ENCODE results near the gene RMND5B. TPM values are rescaled to one million over a fixed set of nuclear protein-coding genes. Genes with fewer than 3 reads are reported as not detected.

RMND5B gene
- total and polyA plus RNA-seq, 7 donors = 25.2 to 44.8 (median 37.5) TPM

DNA sequence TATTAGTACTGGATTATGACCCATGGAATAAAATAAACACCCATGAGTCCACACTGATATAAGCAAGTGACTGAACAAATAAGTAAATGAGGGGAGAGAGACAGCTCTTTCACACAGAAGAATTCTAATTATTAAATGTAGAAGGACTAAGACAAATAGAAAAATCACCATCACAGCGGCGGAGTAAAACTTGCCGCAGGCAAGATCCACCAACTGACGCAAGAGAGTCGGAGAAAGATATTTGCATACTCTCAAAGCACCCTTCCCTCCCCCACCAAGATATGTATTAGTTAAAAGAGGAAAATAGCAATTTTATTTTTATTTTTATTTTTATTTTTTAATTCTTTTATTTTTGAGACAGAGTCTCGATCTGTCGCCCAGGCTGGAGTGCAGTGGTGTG is 32.1 kb upstream of the RMND5B start:
- no peak overlapping the region for H3K27ac ChIP-seq
- no peaks in the 10 kb centered on the region for H3K9me3 ChIP-seq
- H3K27me3 ChIP-seq = no peaks in the 10 kb centered on the region
- no peak overlapping the region for H3K4me3 ChIP-seq
- H3K36me3 ChIP-seq = no peaks in the 10 kb centered on the region
- TF ChIP-seq POLR2A (IDR thresholded peaks at IDR 0.05) = no peak
- H3K4me1 ChIP-seq = no peaks in the 10 kb centered on the region
- 93 to 96% methylated on average over 7 of the region's 7 CpGs for WGBS, 2 donors
- no peak for DNase-seq
- intact Hi-C loops (cut with DNase I) = no loop called here

DNA sequence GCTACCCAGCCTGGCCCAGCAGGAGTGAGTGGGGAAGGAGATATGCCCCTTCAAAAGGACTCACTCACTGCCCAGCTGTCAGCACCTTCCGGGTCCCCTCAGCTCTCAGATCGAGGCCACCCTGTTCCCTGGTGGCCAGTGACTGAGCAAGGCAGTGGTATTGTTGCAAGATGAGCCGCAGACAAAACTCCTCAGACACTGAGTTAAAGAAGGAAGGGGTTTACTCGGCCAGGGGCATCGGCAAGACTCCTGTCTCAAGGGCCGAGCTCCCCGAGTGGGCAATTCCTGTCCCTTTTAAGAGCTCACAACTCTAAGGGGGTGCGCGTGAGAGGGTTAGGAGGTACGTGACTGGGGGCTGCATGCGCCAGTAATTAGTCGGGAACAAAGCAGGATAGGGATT is 27.2 kb upstream of the RMND5B start:
- WGBS, 2 donors = 81 to 90% methylated on average over 12 of the region's 12 CpGs
- Histone ChIP-seq H3K27me3 (peaks cover 0 to 7% (median 0%) of the 10 kb centered on the region in 3 donors), H3K4me1 (no peaks in the 10 kb centered on the region), H3K4me3 (no peak overlapping the region), H3K36me3 (no peaks in the 10 kb centered on the region), H3K9me3 (no peaks in the 10 kb centered on the region), H3K27ac (no peak overlapping the region)
- no peak for DNase-seq
- intact Hi-C loops (cut with DNase I) = no loop called here
- TF ChIP-seq POLR2AphosphoS5 (IDR thresholded peaks at IDR 0.05) (no peak), EP300 (IDR thresholded peaks at IDR 0.05) (no peak), POLR2A (IDR thresholded peaks at IDR 0.05) (no peak)
- TF ChIP-seq, protein P1, sequence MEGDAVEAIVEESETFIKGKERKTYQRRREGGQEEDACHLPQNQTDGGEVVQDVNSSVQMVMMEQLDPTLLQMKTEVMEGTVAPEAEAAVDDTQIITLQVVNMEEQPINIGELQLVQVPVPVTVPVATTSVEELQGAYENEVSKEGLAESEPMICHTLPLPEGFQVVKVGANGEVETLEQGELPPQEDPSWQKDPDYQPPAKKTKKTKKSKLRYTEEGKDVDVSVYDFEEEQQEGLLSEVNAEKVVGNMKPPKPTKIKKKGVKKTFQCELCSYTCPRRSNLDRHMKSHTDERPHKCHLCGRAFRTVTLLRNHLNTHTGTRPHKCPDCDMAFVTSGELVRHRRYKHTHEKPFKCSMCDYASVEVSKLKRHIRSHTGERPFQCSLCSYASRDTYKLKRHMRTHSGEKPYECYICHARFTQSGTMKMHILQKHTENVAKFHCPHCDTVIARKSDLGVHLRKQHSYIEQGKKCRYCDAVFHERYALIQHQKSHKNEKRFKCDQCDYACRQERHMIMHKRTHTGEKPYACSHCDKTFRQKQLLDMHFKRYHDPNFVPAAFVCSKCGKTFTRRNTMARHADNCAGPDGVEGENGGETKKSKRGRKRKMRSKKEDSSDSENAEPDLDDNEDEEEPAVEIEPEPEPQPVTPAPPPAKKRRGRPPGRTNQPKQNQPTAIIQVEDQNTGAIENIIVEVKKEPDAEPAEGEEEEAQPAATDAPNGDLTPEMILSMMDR (IDR thresholded peaks at IDR 0.05) = no peak

DNA sequence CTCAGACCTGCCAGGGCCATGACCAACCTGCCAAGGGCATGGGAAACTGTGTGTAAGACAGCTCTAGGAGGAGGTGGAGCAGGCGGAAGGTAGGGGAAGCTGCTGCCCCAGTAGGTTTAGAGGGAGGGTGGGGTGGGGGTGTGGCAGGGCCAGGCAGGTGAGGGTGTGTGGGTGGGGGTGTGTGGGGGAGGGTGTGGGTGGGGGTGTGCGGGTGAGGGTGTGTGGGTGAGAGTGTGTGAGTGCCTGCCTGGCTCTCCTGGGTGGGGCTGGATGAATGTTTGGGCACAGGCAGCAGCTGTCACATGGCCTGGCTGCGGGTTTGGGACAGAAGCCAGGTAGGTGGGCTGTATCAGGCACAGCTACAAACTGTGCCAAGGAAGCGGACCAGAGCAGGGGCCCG is 26.3 kb upstream of the RMND5B start:
- intact Hi-C loops (cut with DNase I) = no loop called here
- no peaks in the 10 kb centered on the region for H3K36me3 ChIP-seq
- H3K27me3 ChIP-seq = peaks cover 0 to 7% (median 0%) of the 10 kb centered on the region in 3 donors
- DNase-seq = no peak
- H3K27ac ChIP-seq = no peak overlapping the region
- no peak overlapping the region for H3K4me3 ChIP-seq
- H3K4me1 ChIP-seq = no peaks in the 10 kb centered on the region
- no peak for TF ChIP-seq POLR2AphosphoS5 (IDR thresholded peaks at IDR 0.05)
- H3K9me3 ChIP-seq = no peaks in the 10 kb centered on the region
- 8 to 31% methylated on average over 5 of the region's 5 CpGs for WGBS, 2 donors

DNA sequence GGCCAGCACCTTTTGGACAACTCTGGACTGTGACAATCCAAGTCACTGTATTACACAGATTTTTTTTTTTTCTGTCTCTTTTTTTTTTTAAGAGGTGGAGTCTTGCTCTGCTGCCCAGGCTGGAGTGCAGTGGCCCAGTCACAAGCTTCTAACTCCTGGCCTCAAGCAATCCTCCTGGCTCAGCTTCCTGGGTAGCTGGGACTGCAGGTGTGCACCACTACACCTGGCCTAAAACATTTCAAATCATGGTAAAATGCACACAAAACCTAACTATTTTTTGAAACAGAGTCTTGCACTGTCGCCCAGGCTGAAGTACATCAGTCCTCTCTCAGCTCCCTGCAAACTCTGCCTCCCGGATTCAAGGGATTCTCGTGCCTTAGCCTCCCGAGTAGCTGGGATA is 24.7 kb upstream of the RMND5B start:
- Histone ChIP-seq H3K36me3 (no peaks in the 10 kb centered on the region), H3K27ac (no peak overlapping the region), H3K9me3 (no peaks in the 10 kb centered on the region), H3K4me1 (no peaks in the 10 kb centered on the region), H3K4me3 (no peak overlapping the region), H3K27me3 (peaks cover 0 to 18% (median 0%) of the 10 kb centered on the region in 3 donors)
- TF ChIP-seq POLR2AphosphoS5 (IDR thresholded peaks at IDR 0.05) (no peak), POLR2A (IDR thresholded peaks at IDR 0.05) (no peak), EP300 (IDR thresholded peaks at IDR 0.05) (no peak)
- TF ChIP-seq, protein P1 (IDR thresholded peaks at IDR 0.05) = no peak
- WGBS, 2 donors = 70 to 71% methylated on average over 4 of the region's 4 CpGs
- intact Hi-C loops (cut with DNase I) = no loop called here
- DNase-seq = no peak

DNA sequence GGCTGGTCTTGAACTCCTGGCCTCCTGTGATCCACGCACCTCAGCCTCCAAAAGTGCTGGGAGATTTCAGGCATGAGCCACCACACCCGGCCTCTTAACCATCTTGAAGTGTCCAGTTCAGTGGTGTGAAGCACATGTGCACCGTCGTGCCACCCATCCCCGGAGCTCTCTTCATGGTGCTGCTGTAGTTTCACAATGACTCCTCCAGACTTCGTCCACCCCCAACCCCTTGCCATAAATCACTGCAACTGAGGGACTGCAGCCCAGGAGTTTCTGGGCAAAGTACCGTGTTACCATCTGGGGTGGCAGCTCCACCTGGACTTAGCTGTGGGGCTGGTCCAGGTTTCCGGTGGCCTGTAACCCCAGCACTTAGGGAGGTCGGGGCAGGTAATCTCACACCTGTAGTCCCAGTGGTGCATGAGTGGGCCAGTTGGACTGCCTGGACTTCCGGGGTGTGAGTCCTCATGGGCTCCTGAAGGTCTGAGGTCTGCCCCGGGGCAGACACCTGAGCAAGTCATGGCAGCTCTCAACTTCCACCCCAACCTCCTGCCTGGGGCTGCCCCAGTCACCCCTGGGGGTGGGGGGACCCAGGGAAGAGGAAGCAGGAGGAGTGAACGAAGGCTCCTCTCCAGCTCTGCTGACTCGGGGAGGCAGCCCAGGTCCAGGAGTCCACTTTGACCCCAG is 24.1 kb upstream of the RMND5B start:
- Histone ChIP-seq H3K27ac (no peak overlapping the region), H3K36me3 (no peaks in the 10 kb centered on the region), H3K27me3 (peaks cover 0 to 22% (median 0%) of the 10 kb centered on the region in 3 donors), H3K9me3 (no peaks in the 10 kb centered on the region), H3K4me1 (no peaks in the 10 kb centered on the region), H3K4me3 (no peak overlapping the region)
- intact Hi-C loops (cut with DNase I) = no loop called here
- DNase-seq = no peak
- 78 to 83% methylated on average over 13 of the region's 13 CpGs for WGBS, 2 donors
- no peak for TF ChIP-seq POLR2AphosphoS5 (IDR thresholded peaks at IDR 0.05)
- no peak for TF ChIP-seq POLR2A (IDR thresholded peaks at IDR 0.05)
- TF ChIP-seq, protein P1 (IDR thresholded peaks at IDR 0.05) = no peak
- no peak for TF ChIP-seq EP300 (IDR thresholded peaks at IDR 0.05)

Data from sigmoid colon (tissue), 7 donors.